Osteoblast (primary cell): ENCODE data around the gene STK32C. TPM values are rescaled to one million over a fixed set of nuclear protein-coding genes. Genes with fewer than 3 reads are reported as not detected.
A peak's percentile ranks its signal among the peaks of the same experiment; 100 is the strongest.

ENCODE experiments used
- DNase-seq: peaks from one replicate; pipeline ENCODE4 v3.0.0; 2011; ENCODE audit warnings: low spot score, mixed read lengths; ENCODE audit not compliant: insufficient read length; ENCODE audit errors: missing footprints
- H2AFZ ChIP-seq: 2 replicates; pipeline ENCODE4 v1.6.0; 2011; ENCODE audit warnings: mild to moderate bottlenecking, low read length
- H3K27ac ChIP-seq: 2 replicates; pipeline ENCODE4 v1.5.1; 2011; ENCODE audit warnings: mild to moderate bottlenecking, low read depth, low read length, moderate library complexity
- H3K27me3 ChIP-seq: 2 replicates; pipeline ENCODE4 v1.6.0; 2012; ENCODE audit warnings: mild to moderate bottlenecking, control low read depth, inconsistent platforms, low read length, moderate library complexity; ENCODE audit not compliant: insufficient read depth
- H3K36me3 ChIP-seq: 2 replicates; pipeline ENCODE4 v1.5.1; 2011; ENCODE audit warnings: mild to moderate bottlenecking, low read length, control low read depth, moderate library complexity; ENCODE audit not compliant: insufficient read depth
- H3K4me1 ChIP-seq: 2 replicates; pipeline ENCODE4 v1.5.1; 2011; ENCODE audit warnings: mild to moderate bottlenecking, low read length, control low read depth, moderate library complexity; ENCODE audit not compliant: insufficient read depth
- H3K4me2 ChIP-seq: 2 replicates; pipeline ENCODE4 v1.6.0; 2011; ENCODE audit warnings: mild to moderate bottlenecking, low read length; ENCODE audit not compliant: insufficient read depth
- H3K4me3 ChIP-seq: fragments of 200-600 bp; sonication (generic); 3 replicates; pipeline ENCODE4 v1.5.1; 2012; ENCODE audit warnings: mild to moderate bottlenecking, low read length, inconsistent platforms; ENCODE audit not compliant: insufficient read depth
- H3K79me2 ChIP-seq: 2 replicates; pipeline ENCODE4 v1.6.0; 2012; ENCODE audit warnings: mild to moderate bottlenecking, low read length, control low read depth, inconsistent platforms; ENCODE audit not compliant: insufficient read depth
- H3K9me3 ChIP-seq: 2 replicates; pipeline ENCODE4 v1.5.1; 2011; ENCODE audit warnings: low read depth, low read length, control low read depth
- H4K20me1 ChIP-seq: 2 replicates; pipeline ENCODE4 v1.6.0; 2012; ENCODE audit warnings: mild to moderate bottlenecking, low read length, control low read depth; ENCODE audit not compliant: insufficient read depth
- total RNA-seq: library from RNA; depleted of rRNA; stranded (reverse); fragments of >200 nt; gene quantifications from 2 replicates; pipeline ENCODE4 v1.2.3, GENCODE V29; 2012
- TF ChIP-seq, protein P1 (sequence below): IDR thresholded peaks from 2 replicates; pipeline ENCODE4 v1.5.1; 2011; ENCODE audit warnings: mild to moderate bottlenecking, low read depth, low read length, moderate library complexity; ENCODE audit errors: extremely low read depth

STK32C gene
- total RNA-seq, 1 donor: 14.5 TPM

DNA sequence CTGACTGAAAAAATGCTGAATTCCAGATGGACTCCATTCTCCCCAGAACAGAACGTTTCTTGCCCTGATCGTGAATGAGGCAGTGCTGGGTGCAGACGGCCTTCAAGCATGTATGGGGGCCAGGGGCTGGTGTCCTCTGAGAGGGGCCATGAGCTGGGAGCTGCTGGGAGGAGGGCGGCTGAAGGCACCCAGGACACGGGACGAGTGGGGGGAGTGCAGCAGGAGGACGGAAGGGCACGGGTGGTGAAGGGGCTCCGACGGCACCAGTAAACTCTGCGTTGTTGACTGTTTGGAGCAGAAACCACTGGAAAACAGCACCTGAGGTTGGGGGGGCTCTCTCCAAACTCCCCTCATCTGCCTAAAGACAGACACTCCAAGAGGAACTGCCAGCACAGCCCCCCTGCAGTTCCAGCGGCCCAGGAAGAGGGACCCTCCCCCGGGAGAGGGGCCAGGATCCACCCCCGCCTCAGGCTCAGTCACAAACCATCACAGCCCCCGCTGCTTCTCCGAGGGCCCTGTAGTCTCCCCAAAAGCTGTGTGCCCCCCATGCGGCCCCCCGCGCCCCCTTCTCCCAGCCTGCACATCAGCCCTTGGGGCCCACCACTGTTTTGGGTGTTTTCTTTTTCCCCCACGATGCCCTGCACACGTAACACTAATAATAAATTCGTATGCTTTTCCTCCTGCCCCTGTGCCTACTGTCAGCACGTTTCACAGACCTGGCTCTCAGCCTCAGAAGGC lies 65.5 kb downstream of the STK32C start:
- H3K4me2 ChIP-seq: no peak overlapping the region
- DNase-seq: no peak
- no peaks in the 10 kb centered on the region for H3K36me3 ChIP-seq
- no peaks in the 10 kb centered on the region for H4K20me1 ChIP-seq
- no peak overlapping the region for H3K27ac ChIP-seq
- no peaks in the 10 kb centered on the region for H3K4me1 ChIP-seq
- no peak overlapping the region for H3K4me3 ChIP-seq
- H3K27me3 ChIP-seq: no peaks in the 10 kb centered on the region
- H3K79me2 ChIP-seq: no peaks in the 10 kb centered on the region
- no peaks in the 10 kb centered on the region for H3K9me3 ChIP-seq
- no peak overlapping the region for H2AFZ ChIP-seq
- TF ChIP-seq, protein P1, sequence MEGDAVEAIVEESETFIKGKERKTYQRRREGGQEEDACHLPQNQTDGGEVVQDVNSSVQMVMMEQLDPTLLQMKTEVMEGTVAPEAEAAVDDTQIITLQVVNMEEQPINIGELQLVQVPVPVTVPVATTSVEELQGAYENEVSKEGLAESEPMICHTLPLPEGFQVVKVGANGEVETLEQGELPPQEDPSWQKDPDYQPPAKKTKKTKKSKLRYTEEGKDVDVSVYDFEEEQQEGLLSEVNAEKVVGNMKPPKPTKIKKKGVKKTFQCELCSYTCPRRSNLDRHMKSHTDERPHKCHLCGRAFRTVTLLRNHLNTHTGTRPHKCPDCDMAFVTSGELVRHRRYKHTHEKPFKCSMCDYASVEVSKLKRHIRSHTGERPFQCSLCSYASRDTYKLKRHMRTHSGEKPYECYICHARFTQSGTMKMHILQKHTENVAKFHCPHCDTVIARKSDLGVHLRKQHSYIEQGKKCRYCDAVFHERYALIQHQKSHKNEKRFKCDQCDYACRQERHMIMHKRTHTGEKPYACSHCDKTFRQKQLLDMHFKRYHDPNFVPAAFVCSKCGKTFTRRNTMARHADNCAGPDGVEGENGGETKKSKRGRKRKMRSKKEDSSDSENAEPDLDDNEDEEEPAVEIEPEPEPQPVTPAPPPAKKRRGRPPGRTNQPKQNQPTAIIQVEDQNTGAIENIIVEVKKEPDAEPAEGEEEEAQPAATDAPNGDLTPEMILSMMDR: no peak

DNA sequence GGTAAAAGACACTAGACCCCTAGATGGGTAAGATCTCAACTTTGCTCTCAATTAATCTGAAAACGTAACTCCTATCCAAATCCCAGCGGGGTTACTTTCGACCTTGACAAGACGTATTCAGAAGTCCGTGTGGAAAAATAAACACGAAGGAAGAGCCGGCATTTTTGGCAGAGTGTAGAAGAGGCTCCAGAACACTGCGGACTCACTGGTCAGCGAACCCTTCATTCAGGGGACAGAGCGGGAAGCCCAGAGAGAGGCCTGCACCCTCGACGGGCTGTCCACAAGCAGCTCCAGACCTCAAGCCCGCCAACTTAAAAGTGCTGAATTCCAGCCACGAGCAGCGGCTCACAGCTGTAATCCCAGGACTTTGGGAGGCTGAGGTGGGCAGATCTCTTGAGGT lies 66.3 kb downstream of the STK32C start:
- Histone ChIP-seq H3K27me3 (no peaks in the 10 kb centered on the region), H3K4me2 (no peak overlapping the region), H3K36me3 (no peaks in the 10 kb centered on the region), H2AFZ (no peak overlapping the region), H3K27ac (no peak overlapping the region), H3K79me2 (no peaks in the 10 kb centered on the region), H4K20me1 (no peaks in the 10 kb centered on the region), H3K4me1 (no peaks in the 10 kb centered on the region), H3K9me3 (no peaks in the 10 kb centered on the region), H3K4me3 (no peak overlapping the region)
- DNase-seq: no peak
- TF ChIP-seq, protein P1: no peak

DNA sequence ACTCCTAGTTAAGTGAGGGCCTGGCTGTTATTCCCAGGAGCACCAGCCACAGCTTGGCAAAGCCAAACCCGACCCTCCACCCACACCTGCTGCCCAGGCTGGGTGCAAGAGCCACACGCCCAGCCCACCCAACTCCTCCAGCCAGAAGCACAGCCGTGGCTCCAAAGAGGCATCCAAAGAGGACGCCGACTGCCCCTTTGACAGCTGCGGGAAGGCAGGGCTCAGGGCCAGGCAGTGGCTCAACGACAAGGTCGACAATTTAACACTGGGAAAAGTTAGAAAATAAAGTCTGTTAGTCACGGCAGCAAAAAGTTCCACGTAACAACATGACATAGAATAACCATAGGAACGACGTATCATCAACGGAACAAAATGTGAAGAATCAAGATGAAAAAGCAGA lies 66.7 kb downstream of the STK32C start:
- H3K4me3 ChIP-seq: no peak overlapping the region
- no peaks in the 10 kb centered on the region for H3K4me1 ChIP-seq
- DNase-seq: peak; percentile 89
- H4K20me1 ChIP-seq: no peaks in the 10 kb centered on the region
- TF ChIP-seq, protein P1: no peak
- no peaks in the 10 kb centered on the region for H3K27me3 ChIP-seq
- no peaks in the 10 kb centered on the region for H3K36me3 ChIP-seq
- no peaks in the 10 kb centered on the region for H3K79me2 ChIP-seq
- H3K4me2 ChIP-seq: no peak overlapping the region
- H3K9me3 ChIP-seq: no peaks in the 10 kb centered on the region
- no peak overlapping the region for H2AFZ ChIP-seq
- H3K27ac ChIP-seq: no peak overlapping the region

DNA sequence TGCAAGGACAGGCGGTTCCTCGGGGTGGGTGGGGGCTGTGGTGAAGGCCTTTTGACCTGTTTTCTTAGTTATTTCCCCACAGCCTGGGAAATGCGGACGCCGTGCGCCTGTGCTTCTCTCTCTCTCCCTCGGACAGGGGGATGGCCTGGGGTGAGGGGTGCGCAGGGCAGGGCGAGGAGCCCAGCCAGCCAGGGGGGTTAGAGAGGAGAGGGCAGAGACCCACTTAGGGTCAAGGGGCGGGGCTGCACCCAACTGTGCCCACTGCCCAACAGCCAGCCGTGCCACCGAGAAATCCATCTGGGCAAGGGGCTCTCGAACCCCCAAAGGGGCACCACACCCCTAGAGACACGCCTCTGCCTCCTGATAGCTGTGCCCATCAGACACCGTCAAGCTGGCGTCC lies 67.2 kb downstream of the STK32C start:
- no peak overlapping the region for H3K27ac ChIP-seq
- H2AFZ ChIP-seq: no peak overlapping the region
- no peaks in the 10 kb centered on the region for H3K4me1 ChIP-seq
- H3K4me2 ChIP-seq: no peak overlapping the region
- H3K27me3 ChIP-seq: no peaks in the 10 kb centered on the region
- no peaks in the 10 kb centered on the region for H4K20me1 ChIP-seq
- no peaks in the 10 kb centered on the region for H3K9me3 ChIP-seq
- H3K4me3 ChIP-seq: no peak overlapping the region
- no peaks in the 10 kb centered on the region for H3K36me3 ChIP-seq
- TF ChIP-seq, protein P1: no peak
- no peaks in the 10 kb centered on the region for H3K79me2 ChIP-seq
- DNase-seq: no peak
